Measurements from ENCODE around the gene DRC1. TPM values are rescaled to one million over a fixed set of nuclear protein-coding genes. Genes with fewer than 3 reads are reported as not detected.

The DRC1 gene
- total and polyA plus RNA-seq, 2 of the 4 experiments (the other 2 are of a cell fraction), result 0.18 TPM; not detected in 1

DNA sequence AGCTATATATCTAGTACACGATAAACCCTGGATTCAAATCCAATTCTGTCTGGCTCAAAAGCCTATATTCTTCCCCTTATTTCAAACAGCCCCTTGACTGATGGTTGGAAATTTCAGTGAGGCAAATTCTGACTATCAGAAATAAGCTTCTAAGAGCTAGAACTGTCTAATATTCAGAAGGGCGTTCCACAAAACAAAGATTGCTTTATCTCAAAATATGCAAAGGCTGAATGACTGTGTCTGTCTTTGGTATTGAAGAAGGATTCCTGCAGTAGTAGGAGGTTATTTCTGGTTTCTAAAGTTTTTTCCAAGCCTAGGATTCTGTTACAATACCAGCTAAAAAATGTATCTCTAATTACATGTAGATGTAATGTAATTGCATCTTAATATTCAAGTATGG, 31.1 kb downstream of the DRC1 start:
- POLR2A ChIA-PET (ENCODE audit: unreplicated experiment), result no interaction called here
- CTCF ChIA-PET, result interaction anchor here (0.6 kb wide), 1 partner anchor 372 kb away, joined by 3 read pairs; no protein-coding TSS in a partner anchor

More for the DNA sequence above, 31.1 kb downstream of the DRC1 start:
- no peak overlapping the region for H3K4ac ChIP-seq (ENCODE audit: low read depth, low read length)
- H3K36me3 ChIP-seq (ENCODE audit: control insufficient read depth, insufficient read depth, low read length), result no peaks in the 10 kb centered on the region
- WGBS, 2 experiments (ENCODE audit: extremely low coverage in 2 of 2, insufficient read length in 1 of 2), result no CpG with 5 or more reads among the region's 2 CpGs
- intact Hi-C loops (cut with micrococcal nuclease), result no loop called here
- ATAC-seq (ENCODE audit: low read depth), result no peak
- H3K56ac ChIP-seq (ENCODE audit: extremely low read depth, insufficient read depth, low read length), result no peak overlapping the region
- H3K14ac ChIP-seq (replicated peaks; ENCODE audit: low read depth, low read length), result no peak overlapping the region
- no peak overlapping the region for H2AK9ac ChIP-seq (replicated peaks; ENCODE audit: low read depth, low read length, poor library complexity)
- no peak overlapping the region for H2BK15ac ChIP-seq (ENCODE audit: low read depth, low read length)
- H4K8ac ChIP-seq (ENCODE audit: low read depth in 2 of 2, low read length in 2 of 2), result no peak overlapping the region
- DNase-seq, result no peak
- H3K4me1 ChIP-seq (ENCODE audit: control insufficient read depth, insufficient read depth, low read length), result no peaks in the 10 kb centered on the region
- H3K9me1 ChIP-seq (ENCODE audit: insufficient read depth, low read length), result no peaks in the 10 kb centered on the region
- H4K5ac ChIP-seq (ENCODE audit: low read depth, low read length), result no peak overlapping the region
- no TSS peak for BruUV-seq (replicated peaks)
- dilution Hi-C loops (cut with HindIII; ENCODE audit: low sequenced_read_pairs, unreplicated experiment), result no loop called here
- in situ Hi-C loops (cut with MboI; ENCODE audit: low sequenced_read_pairs), result no loop called here
- peaks cover 17% of the 10 kb centered on the region for H3K27me3 ChIP-seq (ENCODE audit: control insufficient read depth, insufficient read depth, low read length)
- H2AK5ac ChIP-seq (ENCODE audit: low read depth, low read length), result no peak overlapping the region
- H2AFZ ChIP-seq (replicated peaks; ENCODE audit: low read length, poor library complexity), result no peak overlapping the region
- no peak overlapping the region for H3K4me3 ChIP-seq (ENCODE audit: insufficient read depth, low read depth, low read length)
- H2BK120ac ChIP-seq (ENCODE audit: low read depth, low read length), result no peak overlapping the region
- no peak overlapping the region for H4K91ac ChIP-seq (ENCODE audit: insufficient read depth, low read depth, low read length)
- H3K9ac ChIP-seq (ENCODE audit: low read depth, low read length), result no peak overlapping the region
- H3K9me3 ChIP-seq (ENCODE audit: control insufficient read depth, insufficient read depth, low read length), result no peaks in the 10 kb centered on the region
- TF ChIP-seq BHLHE40 (IDR thresholded peaks at IDR 0.05; ENCODE audit: low read depth, low read length), result no peak
- TF ChIP-seq ELK1 (IDR thresholded peaks at IDR 0.05; ENCODE audit: borderline replicate concordance, low read depth, low read length), result no peak
- no peak for TF ChIP-seq MAFK (IDR thresholded peaks at IDR 0.05; ENCODE audit: low read depth, low read length)
- TF ChIP-seq POLR2A (IDR thresholded peaks at IDR 0.05; ENCODE audit: low read depth, low read length), result no peak
- no peak for TF ChIP-seq MAZ (IDR thresholded peaks at IDR 0.05; ENCODE audit: borderline replicate concordance, low read depth, low read length)
- TF ChIP-seq NFE2L2 (IDR thresholded peaks at IDR 0.05; ENCODE audit: low read depth, low read length), result no peak
- TF ChIP-seq FOS (IDR thresholded peaks at IDR 0.05; ENCODE audit: low read depth, low read length), result no peak
- no peak for TF ChIP-seq CEBPB (IDR thresholded peaks at IDR 0.05; ENCODE audit: low read depth, low read length)
- TF ChIP-seq MXI1 (IDR thresholded peaks at IDR 0.05; ENCODE audit: borderline replicate concordance, low read depth, low read length), result no peak
- no peak for TF ChIP-seq RCOR1 (IDR thresholded peaks at IDR 0.05; ENCODE audit: insufficient replicate concordance, low read length)
- H3K18ac ChIP-seq (ENCODE audit: low read depth, low read length), result no peak overlapping the region
- H3K79me1 ChIP-seq (ENCODE audit: low read depth in 1 of 2, low read length in 2 of 2), result no peaks in the 10 kb centered on the region
- no peak overlapping the region for H3K4me2 ChIP-seq (ENCODE audit: low read depth, low read length)
- no peak overlapping the region for H3K23ac ChIP-seq (ENCODE audit: low read depth, low read length)
- H2BK20ac ChIP-seq (ENCODE audit: low read depth, low read length), result no peak overlapping the region
- H4K20me1 ChIP-seq (ENCODE audit: insufficient read depth, low read length), result no peaks in the 10 kb centered on the region
- H3K27ac ChIP-seq (ENCODE audit: insufficient read depth, low read length), result no peak overlapping the region
- no peak overlapping the region for H2BK5ac ChIP-seq (ENCODE audit: low read depth, low read length, poor library complexity, severe bottlenecking)
